Middle frontal gyrus (tissue), 1 donor: ENCODE data around the gene ATP11A.
"Not testable (repeated sequence)": the region's sequence is repeated elsewhere in the genome, so short reads cannot be mapped to it uniquely, and the experiment has no call there.

ENCODE experiments used
- DNase-seq: peaks from one replicate; pipeline ENCODE4 v3.0.0-alpha.2; 2015; ENCODE audit warnings: low spot score; ENCODE audit errors: extremely low spot score

Gene ATP11A

DNA sequence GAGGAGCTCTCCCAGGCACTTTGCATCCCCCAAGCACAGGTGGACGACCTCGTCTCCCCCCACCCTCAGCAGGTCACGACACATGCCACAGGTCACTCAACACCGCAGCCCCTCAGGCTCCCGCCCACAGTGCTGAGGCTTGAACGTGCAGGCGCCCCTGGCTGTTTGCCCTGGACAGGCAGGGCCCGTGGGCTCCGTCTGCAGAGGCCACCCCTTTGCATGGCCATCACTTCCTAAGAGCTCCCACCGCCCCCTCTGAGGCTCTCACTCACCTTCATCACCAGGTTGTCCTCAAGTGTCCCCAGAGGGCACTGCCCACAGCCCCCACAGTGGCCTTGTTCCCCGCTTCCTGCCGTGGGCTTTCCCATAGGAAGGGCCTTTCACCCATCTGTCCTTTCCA lies 147.1 kb downstream of the ATP11A start:
- DNase-seq, result no peak

DNA sequence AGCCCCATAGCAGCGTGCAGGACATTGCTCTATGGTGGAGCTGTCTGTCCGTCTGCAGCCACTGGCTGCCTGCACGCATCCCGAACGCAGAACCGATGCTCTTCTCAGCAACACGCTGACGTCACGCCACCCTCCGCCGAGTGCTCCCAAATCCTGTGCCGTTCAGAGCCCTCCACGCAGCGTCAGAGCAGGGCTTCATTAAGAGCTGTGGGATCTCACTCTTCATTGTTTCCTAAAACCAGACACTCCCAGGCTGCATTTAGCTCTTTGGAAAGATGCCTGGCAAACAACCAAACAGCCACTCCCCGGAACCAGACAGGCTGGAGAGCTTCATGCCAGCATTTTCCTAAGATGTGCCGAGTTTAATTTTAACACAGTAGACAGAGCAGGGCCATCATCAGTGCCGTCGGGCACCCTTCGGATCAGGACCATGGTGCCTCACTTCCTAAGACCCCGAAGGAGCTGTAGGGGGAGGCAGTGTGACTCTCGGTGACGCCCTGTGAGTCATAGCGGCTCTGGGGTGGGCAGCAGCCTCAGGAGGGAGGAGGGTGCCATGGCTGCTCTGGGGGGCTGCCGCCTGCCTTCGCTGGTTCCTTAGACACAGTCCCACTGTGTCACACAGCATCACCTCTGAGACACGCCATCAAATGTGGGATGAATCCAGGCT lies 147.7 kb downstream of the ATP11A start:
- no peak for DNase-seq

DNA sequence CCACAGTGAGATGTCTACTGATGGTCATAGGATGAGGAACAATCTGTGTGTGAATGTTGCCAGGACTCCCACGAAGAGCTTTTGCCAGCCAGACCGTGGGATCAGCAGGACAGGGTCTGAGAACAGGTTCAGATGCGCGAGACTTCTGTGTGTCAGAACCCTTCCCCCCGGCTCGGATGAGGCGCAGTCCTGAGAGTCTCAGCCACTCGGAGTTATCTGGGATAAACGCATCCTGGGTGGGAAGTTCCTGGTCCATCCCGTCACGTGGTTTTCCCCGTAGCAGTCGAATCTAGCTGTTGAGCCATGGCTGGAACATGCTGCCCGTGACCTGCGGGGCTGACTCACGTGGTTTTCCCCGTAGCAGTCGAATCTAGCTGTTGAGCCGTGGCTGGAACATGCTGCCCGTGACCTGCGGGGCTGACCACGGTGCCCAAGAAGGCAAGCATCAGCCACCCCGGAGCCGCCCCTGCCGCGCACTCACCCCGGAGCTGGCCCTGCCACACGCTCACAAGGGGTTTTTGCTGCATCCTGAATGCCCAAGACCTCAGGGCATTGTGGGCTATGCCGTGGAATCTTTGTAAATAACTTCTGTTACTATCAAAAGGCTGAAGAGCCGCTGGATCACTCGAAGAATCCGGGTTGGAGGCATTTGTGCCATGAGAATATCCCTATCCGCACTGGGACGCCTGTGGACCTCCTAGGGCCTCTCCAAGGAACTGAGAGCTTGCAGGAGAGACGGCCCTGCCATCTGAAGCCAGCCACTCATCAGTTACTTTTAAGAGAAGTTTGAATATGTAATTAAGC lies 148.4 kb downstream of the ATP11A start:
- DNase-seq, result no peak

GRCh38 chr13:112838842-112839117 lies 148.9 kb downstream of the ATP11A start:
- DNase-seq, result no peak

DNA sequence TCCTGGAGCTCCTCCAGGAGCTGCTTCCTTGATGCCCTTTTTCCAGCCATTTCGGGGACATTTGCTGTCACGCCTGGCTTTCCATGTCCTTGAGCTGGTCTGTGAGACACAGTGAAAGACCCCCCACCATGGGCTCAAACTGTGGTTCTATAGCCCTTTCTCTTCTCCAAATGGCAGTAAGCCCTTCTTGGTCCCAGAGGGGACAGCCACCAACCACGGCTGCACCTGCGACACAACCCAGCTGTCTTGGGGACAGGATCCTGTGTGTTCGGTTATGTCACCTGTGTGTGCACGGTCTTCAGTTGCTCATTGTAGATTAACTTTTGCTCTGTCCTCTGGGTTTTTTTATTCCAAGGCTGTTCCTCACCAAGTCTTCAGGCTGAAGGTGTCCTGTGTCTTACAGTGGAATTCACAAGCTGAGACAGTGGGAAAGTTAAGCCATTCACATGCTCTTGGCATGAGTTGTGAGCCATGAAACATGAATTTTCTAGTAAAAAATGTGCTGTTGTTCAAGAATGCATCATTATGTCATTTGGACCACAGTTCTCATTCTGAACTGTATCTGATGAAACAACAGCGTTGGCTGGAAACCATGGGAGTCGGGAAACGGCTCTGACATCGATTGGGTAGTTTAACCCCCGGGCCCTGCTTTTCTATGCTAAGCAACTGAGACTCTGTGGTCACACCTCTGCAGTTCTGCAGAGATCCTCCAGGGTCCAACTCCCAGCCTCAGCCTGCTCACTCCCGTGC lies 149.7 kb downstream of the ATP11A start:
- no peak for DNase-seq

- DNase-seq, result no peak
Observed at GRCh38 chr13:112840472-112841302, 150.8 kb downstream of the ATP11A start.

GRCh38 chr13:112841303-112842015 lies 151.6 kb downstream of the ATP11A start:
- DNase-seq, result not testable (repeated sequence)

DNA sequence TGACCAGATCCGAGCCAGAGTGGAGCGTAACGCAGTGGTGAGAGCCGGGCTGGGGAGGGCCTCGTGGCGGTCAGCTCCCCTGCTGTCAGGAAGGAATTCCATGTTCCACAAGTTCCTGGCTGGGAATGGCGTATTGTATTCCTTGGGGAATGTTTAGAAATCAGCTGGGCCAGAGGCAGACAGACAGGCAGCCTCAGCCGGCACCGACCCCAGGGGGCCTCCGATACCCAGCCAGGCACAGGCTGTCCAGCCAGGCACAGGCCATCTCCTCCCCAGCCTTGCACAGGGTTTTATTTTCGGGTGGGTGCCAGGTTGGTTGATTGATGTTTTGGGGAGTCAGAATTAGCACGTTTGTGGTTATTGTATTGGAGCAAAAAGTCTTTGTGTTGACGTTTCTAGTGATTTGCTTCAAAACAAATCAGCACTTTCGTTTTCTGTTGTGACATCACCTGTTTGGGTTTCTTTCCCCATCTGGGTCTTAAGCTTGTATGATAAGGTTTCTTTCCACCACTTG lies 152.6 kb downstream of the ATP11A start:
- no peak for DNase-seq

DNA sequence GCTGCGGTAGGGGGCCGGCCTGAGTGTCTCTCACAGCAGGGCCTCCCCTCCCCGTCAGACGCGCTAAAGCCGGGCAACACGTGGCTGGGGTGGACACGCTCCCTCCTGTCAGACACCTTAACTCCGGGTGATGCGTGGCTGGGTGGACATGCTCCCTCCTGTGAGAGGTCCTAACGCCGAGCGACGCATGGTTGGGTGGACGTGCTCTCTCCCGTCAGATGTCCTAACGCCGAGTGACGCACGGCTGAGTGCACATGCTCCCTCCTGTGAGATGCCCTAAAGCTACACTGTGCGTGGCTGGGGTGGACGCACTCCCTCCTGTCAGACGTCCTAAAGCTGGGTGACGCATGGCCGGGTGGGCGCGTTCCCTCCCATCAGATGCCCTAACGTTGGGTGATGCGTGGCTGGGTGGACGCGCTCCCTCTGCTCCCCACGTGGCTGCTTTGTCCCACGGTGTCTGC lies 153.1 kb downstream of the ATP11A start:
- no peak for DNase-seq

- DNase-seq, result no peak
Observed at GRCh38 chr13:112843392-112844111, 153.7 kb downstream of the ATP11A start.

DNA sequence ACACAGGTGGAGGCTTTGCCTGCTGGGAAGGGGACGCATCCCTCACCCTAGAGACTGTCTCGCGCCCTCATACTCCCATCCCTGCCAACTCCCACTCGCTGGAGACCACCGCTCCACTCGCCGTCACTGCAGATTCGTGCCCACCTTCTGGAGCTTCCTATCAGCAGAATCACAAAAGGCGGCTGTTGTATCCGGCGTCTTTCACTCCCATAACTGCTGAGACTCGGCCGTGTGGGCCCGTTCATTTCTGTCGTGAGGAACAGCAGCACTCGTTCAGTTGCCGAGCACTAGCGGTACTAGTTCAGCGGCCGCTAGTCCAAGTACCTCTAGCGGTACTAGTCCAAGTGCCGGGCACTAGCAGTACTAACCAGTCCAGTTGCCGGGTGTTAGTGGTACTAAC lies 154.6 kb downstream of the ATP11A start:
- no peak for DNase-seq

DNA sequence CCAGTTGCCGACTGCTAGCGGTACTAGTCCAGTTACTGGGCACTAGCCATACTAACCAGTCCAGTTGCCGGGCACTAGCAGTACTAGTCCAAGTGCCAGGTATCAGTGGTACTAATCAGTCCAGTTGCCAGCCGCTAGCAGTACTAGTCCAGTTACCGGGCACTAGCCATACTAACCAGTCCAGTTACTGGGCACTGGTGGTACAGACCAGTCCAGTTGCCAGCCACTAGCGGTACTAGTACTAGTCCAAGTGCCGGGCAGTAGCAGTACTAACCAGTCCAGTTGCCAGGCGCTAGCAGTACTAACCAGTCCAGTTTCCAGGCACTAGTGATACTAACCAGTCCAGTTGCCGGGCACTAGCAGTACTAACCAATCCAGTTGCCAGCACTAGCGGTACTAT lies 155.0 kb downstream of the ATP11A start:
- no peak for DNase-seq

GRCh38 chr13:112845511-112846144 lies 155.8 kb downstream of the ATP11A start:
- DNase-seq, result no peak

- DNase-seq, result no peak
Observed at GRCh38 chr13:112846411-112847115, 156.7 kb downstream of the ATP11A start.

DNA sequence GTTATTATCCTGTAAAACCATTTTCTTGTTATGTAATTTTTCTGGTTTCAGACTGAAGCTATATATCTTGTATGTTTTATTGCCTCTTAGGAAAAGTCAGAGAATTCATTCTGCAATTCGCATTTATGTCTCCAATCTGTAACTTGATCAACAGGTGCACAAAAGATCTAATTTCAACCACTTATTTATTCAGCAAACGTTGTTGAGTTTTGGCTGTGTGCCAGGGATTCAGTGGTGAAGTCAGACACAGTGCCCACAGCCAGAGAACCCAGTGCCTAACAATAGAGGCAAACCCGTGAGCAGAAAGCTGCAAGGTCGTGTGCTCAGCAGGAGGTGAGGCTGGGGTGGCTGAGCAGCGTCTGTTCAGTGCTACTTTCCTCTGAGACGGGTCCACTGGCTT lies 159.7 kb downstream of the ATP11A start:
- no peak for DNase-seq

DNA sequence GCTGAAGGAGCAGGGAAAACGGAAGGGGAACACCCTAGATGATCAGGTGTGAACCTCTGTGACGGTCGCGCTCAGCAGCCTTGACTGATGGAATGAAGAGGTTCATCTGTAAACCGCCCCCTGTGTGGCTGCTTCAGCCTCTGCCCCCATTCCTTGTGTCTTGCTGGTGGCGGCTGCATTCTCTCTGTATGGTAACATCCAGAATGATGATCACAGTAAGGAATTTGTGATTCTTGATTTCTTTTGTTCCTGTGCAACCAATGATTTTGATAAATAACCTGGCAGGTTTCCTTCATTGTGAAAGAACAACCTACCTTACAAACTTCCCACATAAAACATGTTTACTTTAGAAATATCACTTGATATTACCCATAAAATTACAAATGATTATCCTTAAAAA lies 160.4 kb downstream of the ATP11A start:
- no peak for DNase-seq

DNA sequence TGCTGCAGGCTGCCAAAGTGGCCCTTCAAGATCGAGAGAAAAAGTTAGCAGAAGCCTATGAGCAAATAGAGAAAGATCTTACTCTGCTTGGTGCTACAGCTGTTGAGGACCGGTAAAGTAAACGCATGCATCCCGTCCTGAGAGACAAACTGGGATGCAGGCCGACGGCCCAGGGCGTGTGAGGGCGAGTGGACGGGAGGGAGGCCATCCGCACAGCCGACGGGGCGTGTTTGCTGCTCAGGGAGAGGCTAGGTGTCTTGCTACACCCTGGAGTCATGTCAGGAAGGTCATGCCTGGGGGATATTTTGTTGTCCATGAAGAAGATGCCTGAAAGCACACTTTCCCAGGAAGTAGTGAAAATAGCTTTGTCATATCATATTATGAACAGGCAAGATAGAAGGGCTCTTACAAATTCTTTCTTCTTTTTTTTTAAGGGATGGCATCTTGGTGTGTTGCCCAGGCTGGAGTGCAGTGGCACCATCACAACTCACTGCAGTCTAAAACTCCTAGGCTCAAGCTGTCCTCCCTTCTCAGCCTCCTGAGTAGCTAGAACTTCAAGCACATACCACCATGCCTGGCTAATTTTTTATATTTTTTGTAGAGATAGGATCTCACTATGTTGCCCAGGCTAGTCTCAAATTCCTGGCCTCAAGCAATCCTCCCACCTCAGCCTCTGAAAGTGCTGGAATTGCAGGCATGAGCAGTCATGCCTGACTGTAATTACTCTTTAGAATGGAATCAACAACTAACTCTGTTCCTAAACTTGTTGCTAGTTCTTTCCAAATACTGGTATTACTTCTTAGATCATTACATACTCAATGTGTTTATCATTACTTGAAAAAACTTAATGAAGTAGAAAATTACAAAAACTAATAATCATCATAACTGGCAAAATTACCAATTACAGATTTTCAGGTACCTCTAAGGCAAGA lies 161.5 kb downstream of the ATP11A start:
- DNase-seq, result no peak

GRCh38 chr13:112852392-112852791 lies 162.6 kb downstream of the ATP11A start:
- DNase-seq, result no peak
